ENCODE results near the gene CCDC88B. TPM values are rescaled to one million over a fixed set of nuclear protein-coding genes. Genes with fewer than 3 reads are reported as not detected.

CCDC88B gene
- polyA plus RNA-seq, 1 donor from 2014 or later, result 1.3 TPM

- H3K4me3 ChIP-seq (ENCODE audit: low read length), result no peak overlapping the region
- H3F3A ChIP-seq (ENCODE audit: insufficient read depth, low read length, poor library complexity, severe bottlenecking), result no peaks in the 10 kb centered on the region
Measured at GRCh38 chr11:64344787-64345186, 4.8 kb downstream of the CCDC88B start.

GRCh38 chr11:64347193-64347867 is 7.3 kb downstream of the CCDC88B start:
- H3K27ac ChIP-seq (ENCODE audit: low read length), result no peak overlapping the region
- no peaks in the 10 kb centered on the region for H3K9me3 ChIP-seq (ENCODE audit: low read length)
- H3F3A ChIP-seq (ENCODE audit: insufficient read depth, low read length, poor library complexity, severe bottlenecking), result no peaks in the 10 kb centered on the region
- H3K9ac ChIP-seq (ENCODE audit: low read length), result no peak overlapping the region
- no peaks in the 10 kb centered on the region for H4K20me1 ChIP-seq (ENCODE audit: insufficient read depth)
- no peak overlapping the region for H3K4me2 ChIP-seq (ENCODE audit: low read length)
- no peaks in the 10 kb centered on the region for H3K27me3 ChIP-seq (ENCODE audit: insufficient read depth, low read depth, low read length)
- TF ChIP-seq MXI1 (conservative IDR thresholded peaks at IDR 0.05; ENCODE audit: poor library complexity, severe bottlenecking) (no peak), CTCF (IDR thresholded peaks at IDR 0.05; ENCODE audit: poor library complexity, severe bottlenecking) (no peak), RAD21 (conservative IDR thresholded peaks at IDR 0.05) (no peak), REST (IDR thresholded peaks at IDR 0.05; ENCODE audit: borderline replicate concordance) (no peak), EZH2 (IDR thresholded peaks at IDR 0.05; ENCODE audit: borderline replicate concordance, insufficient read depth, low read length, poor library complexity, severe bottlenecking) (no peak), SMC3 (conservative IDR thresholded peaks at IDR 0.05; ENCODE audit: poor library complexity) (no peak), EP300 (conservative IDR thresholded peaks at IDR 0.05; ENCODE audit: poor library complexity, severe bottlenecking) (no peak), POLR2AphosphoS5 (IDR thresholded peaks at IDR 0.05) (no peak), TAF1 (IDR thresholded peaks at IDR 0.05; ENCODE audit: low read depth) (no peak)
- H3K79me2 ChIP-seq (replicated peaks; ENCODE audit: insufficient read depth, low read length), result no peaks in the 10 kb centered on the region
- H3K36me3 ChIP-seq (ENCODE audit: insufficient read depth, low read length), result no peaks in the 10 kb centered on the region
- no peak overlapping the region for H2AFZ ChIP-seq (ENCODE audit: low read depth, low read length)
- H3K4me3 ChIP-seq (ENCODE audit: low read length), result no peak overlapping the region
- no peaks in the 10 kb centered on the region for H3K9me2 ChIP-seq (ENCODE audit: insufficient read depth, low read length)

More at GRCh38 chr11:64344787-64345186, 4.8 kb downstream of the CCDC88B start:
- no peaks in the 10 kb centered on the region for H3K9me2 ChIP-seq (ENCODE audit: insufficient read depth, low read length)
- no peak overlapping the region for H3K4me2 ChIP-seq (ENCODE audit: low read length)
- no peak overlapping the region for H2AFZ ChIP-seq (ENCODE audit: low read depth, low read length)
- no peaks in the 10 kb centered on the region for H3K27me3 ChIP-seq (ENCODE audit: insufficient read depth, low read depth, low read length)
- H3K79me2 ChIP-seq (replicated peaks; ENCODE audit: insufficient read depth, low read length), result no peaks in the 10 kb centered on the region
- H3K9ac ChIP-seq (ENCODE audit: low read length), result no peak overlapping the region
- no peaks in the 10 kb centered on the region for H3K36me3 ChIP-seq (ENCODE audit: insufficient read depth, low read length)
- H4K20me1 ChIP-seq (ENCODE audit: insufficient read depth), result no peaks in the 10 kb centered on the region
- no peaks in the 10 kb centered on the region for H3K9me3 ChIP-seq (ENCODE audit: low read length)
- TF ChIP-seq RAD21 (conservative IDR thresholded peaks at IDR 0.05), result no peak
- no peak for TF ChIP-seq POLR2AphosphoS5 (IDR thresholded peaks at IDR 0.05)
- no peak for TF ChIP-seq REST (IDR thresholded peaks at IDR 0.05; ENCODE audit: borderline replicate concordance)
- TF ChIP-seq MXI1 (conservative IDR thresholded peaks at IDR 0.05; ENCODE audit: poor library complexity, severe bottlenecking), result no peak
- TF ChIP-seq TAF1 (IDR thresholded peaks at IDR 0.05; ENCODE audit: low read depth), result no peak
- no peak for TF ChIP-seq SMC3 (conservative IDR thresholded peaks at IDR 0.05; ENCODE audit: poor library complexity)
- TF ChIP-seq EZH2 (IDR thresholded peaks at IDR 0.05; ENCODE audit: borderline replicate concordance, insufficient read depth, low read length, poor library complexity, severe bottlenecking), result no peak
- TF ChIP-seq EP300 (conservative IDR thresholded peaks at IDR 0.05; ENCODE audit: poor library complexity, severe bottlenecking), result no peak
- no peak overlapping the region for H3K27ac ChIP-seq (ENCODE audit: low read length)

All from neural cell (in vitro differentiated cells).